GM23338 (cell line): ENCODE measurements around the gene RBM34. TPM values are rescaled to one million over a fixed set of nuclear protein-coding genes. Genes with fewer than 3 reads are reported as not detected.
A peak's percentile ranks its signal among the peaks of the same experiment; 100 is the strongest.
"Not testable (repeated sequence)": the region's sequence is repeated elsewhere in the genome, so short reads cannot be mapped to it uniquely, and the experiment has no call there.

Source experiments
- ATAC-seq: fragments of 200-7000 bp; cut with Tn5 transposase; 3 replicates; pipeline ENCODE4 v1.9.1; 2020
- DNase-seq: peaks from one replicate; pipeline ENCODE4 v3.0.0-alpha.2; 2015; ENCODE audit warnings: low spot score
- H2AFZ ChIP-seq: fragments of 200-600 bp; sonication (generic); 2 replicates; pipeline ENCODE4 v1.8.0; 2016; ENCODE audit warnings: antibody characterized with exemption, mild to moderate bottlenecking, moderate library complexity
- H3F3A ChIP-seq: fragments of 200-600 bp; sonication (generic); replicated peaks from 2 replicates; pipeline ENCODE4 v1.8.0; 2017; ENCODE audit warnings: antibody characterized with exemption, mixed run types, low read depth
- H3K27ac ChIP-seq: fragments of 200-600 bp; sonication (generic); 2 replicates; pipeline ENCODE4 v1.6.1; 2016; ENCODE audit warnings: low read depth
- H3K27me3 ChIP-seq: fragments of 200-600 bp; sonication (generic); 2 replicates; pipeline ENCODE4 v1.8.0; 2016; ENCODE audit warnings: mild to moderate bottlenecking, mixed run types, moderate library complexity; ENCODE audit not compliant: insufficient read depth
- H3K36me3 ChIP-seq: fragments of 200-600 bp; sonication (generic); 2 replicates; pipeline ENCODE4 v1.8.0; 2016; ENCODE audit warnings: mild to moderate bottlenecking; ENCODE audit not compliant: insufficient read depth
- H3K4me1 ChIP-seq: fragments of 200-600 bp; sonication (generic); 2 replicates; pipeline ENCODE4 v1.8.0; 2016; ENCODE audit warnings: mild to moderate bottlenecking, moderate library complexity; ENCODE audit not compliant: insufficient read depth
- H3K4me2 ChIP-seq: fragments of 200-600 bp; sonication (generic); 2 replicates; pipeline ENCODE4 v1.7.1; 2017; ENCODE audit warnings: mixed run types
- H3K4me3 ChIP-seq: fragments of 200-600 bp; sonication (generic); 2 replicates; pipeline ENCODE4 v1.6.1; 2016; ENCODE audit warnings: mixed run types
- H3K79me2 ChIP-seq: fragments of 200-600 bp; sonication (generic); replicated peaks from 2 replicates; pipeline ENCODE4 v1.8.0; 2017; ENCODE audit warnings: mild to moderate bottlenecking; ENCODE audit not compliant: insufficient read depth
- H3K9me2 ChIP-seq: fragments of 200-600 bp; sonication (generic); 2 replicates; pipeline ENCODE4 v1.8.0; 2017; ENCODE audit not compliant: insufficient read depth
- H4K20me1 ChIP-seq: fragments of 200-600 bp; sonication (generic); replicated peaks from 2 replicates; pipeline ENCODE4 v1.8.0; 2017; ENCODE audit warnings: mild to moderate bottlenecking; ENCODE audit not compliant: insufficient read depth
- H3K27ac Mint-ChIP-seq: 2 replicates; pipeline ENCODE4 v1.8.0; 2020; ENCODE audit warnings: inconsistent platforms, mild to moderate bottlenecking, moderate library complexity, mixed read lengths
- H3K27me3 Mint-ChIP-seq: 3 replicates; pipeline ENCODE4 v1.8.0; 2022; ENCODE audit warnings: low read depth, mild to moderate bottlenecking, moderate library complexity, mixed read lengths, inconsistent platforms; ENCODE audit not compliant: insufficient read depth, poor library complexity
- H3K36me3 Mint-ChIP-seq: 3 replicates; pipeline ENCODE4 v1.8.0; 2021; ENCODE audit warnings: low read depth, mild to moderate bottlenecking, inconsistent platforms, moderate library complexity, mixed read lengths
- H3K4me1 Mint-ChIP-seq: 3 replicates; pipeline ENCODE4 v1.8.0; 2020; ENCODE audit warnings: mild to moderate bottlenecking, inconsistent platforms, mixed read lengths
- H3K4me3 Mint-ChIP-seq: 3 replicates; pipeline ENCODE4 v1.8.0; 2021; ENCODE audit warnings: moderate library complexity, mild to moderate bottlenecking, inconsistent platforms, mixed read lengths
- H3K9me3 Mint-ChIP-seq: 3 replicates; pipeline ENCODE4 v1.8.0; 2020; ENCODE audit warnings: moderate library complexity, mild to moderate bottlenecking, inconsistent platforms, mixed read lengths
- ZNF462 ChIP-seq: fragments of 250-450 bp; sonication (Bioruptor Pico); IDR thresholded peaks from 2 replicates; pipeline ENCODE4 v1.5.0; 2020; ENCODE audit warnings: mild to moderate bottlenecking, moderate library complexity
- polyA plus RNA-seq: library from polyadenylated mRNA; unstranded; fragments of >200 nt; fragmentation: Nextera tagmentation; extraction: Ambion mirVana; gene quantifications from 2 replicates; pipeline ENCODE4 v1.2.1, GENCODE V29; 2016
- total RNA-seq: library from RNA; depleted of rRNA; stranded (reverse); fragments of >200 nt; shearing (Covaris generic); gene quantifications from 2 replicates; pipeline ENCODE4 v1.2.3, GENCODE V29; 2014

RBM34 gene
- total and polyA plus RNA-seq, 2 experiments from 2014 or later = 51.8 to 177 TPM

- TF ChIP-seq ZNF462 (CRISPR knock-in tag) = no peak
Measured at GRCh38 chr1:235093013-235093695, 67.9 kb downstream of the RBM34 start (continued).

GRCh38 chr1:235092415-235092814, 68.6 kb downstream of the RBM34 start:
- not testable (repeated sequence) for ATAC-seq, DNase-seq, H3K4me3 ChIP-seq, H4K20me1 ChIP-seq, H3K79me2 ChIP-seq, H2AFZ ChIP-seq, H3K36me3 ChIP-seq, H3K36me3 Mint-ChIP-seq, H3K27me3 ChIP-seq, H3K9me2 ChIP-seq, H3K4me3 Mint-ChIP-seq, H3K27ac Mint-ChIP-seq, H3K4me2 ChIP-seq, H3K27ac ChIP-seq, H3K9me3 Mint-ChIP-seq
- H3F3A ChIP-seq = peaks cover 13% of the 10 kb centered on the region; the same call in 1 of the 2 replicates
- peaks cover 13% of the 10 kb centered on the region for H3K27me3 Mint-ChIP-seq
- H3K4me1 ChIP-seq = peaks cover 17% of the 10 kb centered on the region
- peaks cover 35% of the 10 kb centered on the region for H3K4me1 Mint-ChIP-seq

GRCh38 chr1:235092045-235092406, 69.0 kb downstream of the RBM34 start:
- not testable (repeated sequence) for H3K36me3 Mint-ChIP-seq, ATAC-seq, H3K4me3 Mint-ChIP-seq, H3K27ac ChIP-seq, H3K36me3 ChIP-seq, H3K9me3 Mint-ChIP-seq, H3K9me2 ChIP-seq, H2AFZ ChIP-seq, H3K4me3 ChIP-seq, H4K20me1 ChIP-seq, DNase-seq, H3K27ac Mint-ChIP-seq, H3K27me3 ChIP-seq, H3K79me2 ChIP-seq, H3K4me2 ChIP-seq
- H3F3A ChIP-seq = peaks cover 13% of the 10 kb centered on the region; the same call in 1 of the 2 replicates
- H3K4me1 Mint-ChIP-seq = peaks cover 35% of the 10 kb centered on the region
- H3K27me3 Mint-ChIP-seq = peaks cover 13% of the 10 kb centered on the region
- peaks cover 17% of the 10 kb centered on the region for H3K4me1 ChIP-seq

- peaks cover 35% of the 10 kb centered on the region for H3K4me1 Mint-ChIP-seq
- not testable (repeated sequence) for H4K20me1 ChIP-seq, H3K27me3 ChIP-seq, H3K4me3 ChIP-seq, H3K4me3 Mint-ChIP-seq, H3K9me2 ChIP-seq, H3K79me2 ChIP-seq, ATAC-seq, H3K36me3 Mint-ChIP-seq, H3K36me3 ChIP-seq, DNase-seq, H2AFZ ChIP-seq, H3K9me3 Mint-ChIP-seq, H3K27ac Mint-ChIP-seq
- H3K4me1 ChIP-seq = peaks cover 17% of the 10 kb centered on the region
- H3F3A ChIP-seq = peaks cover 13% of the 10 kb centered on the region; the same call in 1 of the 2 replicates
- H3K27ac ChIP-seq = peak overlapping the region; percentile 85
- peak overlapping the region; percentile 33 for H3K4me2 ChIP-seq
- peaks cover 13% of the 10 kb centered on the region for H3K27me3 Mint-ChIP-seq
Measured at GRCh38 chr1:235091319-235092044, 69.6 kb downstream of the RBM34 start.
